Neural cell (in vitro differentiated cells): Measurements from ENCODE around the gene ADTRP.

Experiments
- EP300 ChIP-seq: fragments of 450-650 bp; conservative IDR thresholded peaks from 2 replicates; pipeline ENCODE4 v1.6.1; 2014; ENCODE audit warnings: antibody characterized with exemption, mild to moderate bottlenecking, moderate library complexity; ENCODE audit not compliant: poor library complexity, severe bottlenecking
- EZH2 ChIP-seq: fragments of 200-600, 300-800 bp; shearing (Covaris generic), sonication (generic); IDR thresholded peaks from 2 replicates; pipeline ENCODE4 v1.6.1; 2014; ENCODE audit warnings: antibody characterized with exemption, low read length, borderline replicate concordance, mild to moderate bottlenecking; ENCODE audit not compliant: insufficient read depth, poor library complexity, severe bottlenecking
- MXI1 ChIP-seq: fragments of 450-650 bp; conservative IDR thresholded peaks from 2 replicates; pipeline ENCODE4 v1.6.1; 2014; ENCODE audit warnings: antibody characterized with exemption, mild to moderate bottlenecking; ENCODE audit not compliant: poor library complexity, severe bottlenecking
- POLR2AphosphoS5 ChIP-seq: IDR thresholded peaks from 2 replicates; pipeline ENCODE4 v1.6.1; 2012
- RAD21 ChIP-seq: fragments of 450-650 bp; conservative IDR thresholded peaks from 2 replicates; pipeline ENCODE4 v1.6.1; 2014; ENCODE audit warnings: antibody characterized with exemption, mild to moderate bottlenecking, moderate library complexity
- TF ChIP-seq, protein P1 (sequence below): fragments of 450-650 bp; IDR thresholded peaks from 2 replicates; pipeline ENCODE4 v1.5.1; 2014; ENCODE audit warnings: antibody characterized with exemption, mild to moderate bottlenecking, moderate library complexity; ENCODE audit not compliant: poor library complexity, severe bottlenecking

DNA sequence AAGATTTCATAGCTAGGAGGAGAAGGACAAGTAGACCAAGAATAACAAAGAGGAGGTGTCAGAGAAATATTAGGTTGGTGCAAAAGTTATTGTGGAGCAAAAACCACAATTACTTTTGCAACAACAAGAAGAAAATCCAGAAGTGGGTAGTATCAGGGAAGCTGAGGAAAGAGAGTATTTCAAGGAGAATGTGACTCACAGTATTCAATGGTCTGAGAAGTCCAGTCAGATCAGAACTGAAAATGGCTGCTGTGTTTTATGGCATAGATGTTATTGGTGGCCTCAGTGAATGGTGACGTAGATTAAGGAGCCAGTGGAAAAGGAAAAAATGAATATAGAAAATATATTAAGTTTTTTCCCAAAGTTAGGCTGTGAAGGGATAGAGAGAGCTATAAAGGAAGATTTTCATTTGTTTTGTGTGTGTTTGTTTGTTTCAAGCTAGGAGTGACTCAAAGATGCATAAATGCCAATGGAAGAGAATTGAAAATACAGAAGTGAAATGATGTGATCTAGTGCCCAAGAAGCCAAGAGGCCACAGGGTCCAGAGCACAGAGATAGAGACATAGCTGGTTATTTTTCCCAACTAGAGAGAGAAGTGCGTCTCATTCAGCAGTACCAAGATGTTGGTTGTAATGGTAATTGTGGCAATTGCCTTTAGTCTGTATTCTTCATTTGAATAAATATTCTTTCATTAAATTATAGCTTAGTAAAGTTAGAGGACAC is 112.8 kb downstream of the ADTRP start:
- TF ChIP-seq, protein P1, sequence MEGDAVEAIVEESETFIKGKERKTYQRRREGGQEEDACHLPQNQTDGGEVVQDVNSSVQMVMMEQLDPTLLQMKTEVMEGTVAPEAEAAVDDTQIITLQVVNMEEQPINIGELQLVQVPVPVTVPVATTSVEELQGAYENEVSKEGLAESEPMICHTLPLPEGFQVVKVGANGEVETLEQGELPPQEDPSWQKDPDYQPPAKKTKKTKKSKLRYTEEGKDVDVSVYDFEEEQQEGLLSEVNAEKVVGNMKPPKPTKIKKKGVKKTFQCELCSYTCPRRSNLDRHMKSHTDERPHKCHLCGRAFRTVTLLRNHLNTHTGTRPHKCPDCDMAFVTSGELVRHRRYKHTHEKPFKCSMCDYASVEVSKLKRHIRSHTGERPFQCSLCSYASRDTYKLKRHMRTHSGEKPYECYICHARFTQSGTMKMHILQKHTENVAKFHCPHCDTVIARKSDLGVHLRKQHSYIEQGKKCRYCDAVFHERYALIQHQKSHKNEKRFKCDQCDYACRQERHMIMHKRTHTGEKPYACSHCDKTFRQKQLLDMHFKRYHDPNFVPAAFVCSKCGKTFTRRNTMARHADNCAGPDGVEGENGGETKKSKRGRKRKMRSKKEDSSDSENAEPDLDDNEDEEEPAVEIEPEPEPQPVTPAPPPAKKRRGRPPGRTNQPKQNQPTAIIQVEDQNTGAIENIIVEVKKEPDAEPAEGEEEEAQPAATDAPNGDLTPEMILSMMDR, result no peak
- no peak for TF ChIP-seq RAD21
- no peak for TF ChIP-seq POLR2AphosphoS5
- TF ChIP-seq EZH2, result no peak
- TF ChIP-seq EP300, result no peak
- no peak for TF ChIP-seq MXI1
